ENCODE data around the gene FNBP1.

GRCh38 chr9:130017076-130017475 is 25.9 kb downstream of the FNBP1 start:
- no peak for TF ChIP-seq CTCF (IDR thresholded peaks at IDR 0.05)
- TF ChIP-seq POLR2A (IDR thresholded peaks at IDR 0.05) = no peak
